Kidney (tissue), 14 donors: ENCODE data around the gene REC114. TPM values are rescaled to one million over a fixed set of nuclear protein-coding genes. Genes with fewer than 3 reads are reported as not detected.
A peak's percentile ranks its signal among the peaks of the same experiment; 100 is the strongest.

Source experiments
- DNase-seq, 5 donors: peaks; one replicate each; pipeline ENCODE4 v3.0.0-alpha.2; 2013 to 2020
- FAIRE-seq: peaks from 2 replicates; lab custom pipeline; 2012; peaks lifted over from hg19 to GRCh38; lab: Jason Lieb, UNC
- H3K27ac ChIP-seq, 2 donors: one replicate each; pipeline ENCODE4 v1.7.0; 2013; ENCODE audit warnings: low read depth in 2 of 2, low read length in 2 of 2, inconsistent platforms in 1 of 2
- H3K27me3 ChIP-seq: one replicate; pipeline ENCODE4 v1.7.1; 2013; ENCODE audit warnings: low read length, inconsistent platforms; ENCODE audit not compliant: control insufficient read depth, insufficient read depth
- H3K36me3 ChIP-seq, 3 donors: one replicate each; pipeline versions ENCODE4 v1.7.0 to v1.7.1; 2013; ENCODE audit warnings: low read length in 3 of 3, control low read depth in 1 of 3, inconsistent platforms in 1 of 3; ENCODE audit not compliant: insufficient read depth in 3 of 3, control insufficient read depth in 2 of 3
- H3K4me1 ChIP-seq, 3 donors: one replicate each; pipeline versions ENCODE4 v1.7.0 to v1.7.1; 2013; ENCODE audit warnings: low read length in 3 of 3, inconsistent platforms in 1 of 3, low read depth in 1 of 3; ENCODE audit not compliant: control insufficient read depth in 2 of 3, insufficient read depth in 2 of 3
- H3K4me3 ChIP-seq, 3 donors: one replicate each; pipeline versions ENCODE4 v1.7.0 to v1.8.1; 2013; ENCODE audit warnings: low read length in 3 of 3, control low read depth in 1 of 3, inconsistent platforms in 1 of 3
- H3K9ac ChIP-seq, 3 donors: one replicate each; pipeline versions ENCODE4 v1.7.0 to v1.7.1; 2013; ENCODE audit warnings: low read length in 3 of 3, control low read depth in 1 of 3, inconsistent platforms in 1 of 3
- H3K9me3 ChIP-seq, 3 donors: one replicate each; pipeline versions ENCODE4 v1.7.0 to v1.7.1; 2013; ENCODE audit warnings: low read length in 3 of 3, control low read depth in 1 of 3, inconsistent platforms in 1 of 3; ENCODE audit not compliant: control insufficient read depth in 2 of 3, insufficient read depth in 1 of 3
- intact Hi-C: fragments of 100-400 bp; cut with DNase I; formaldehyde crosslinking; loops from one replicate; pipeline ENCODE4 v1.11.1; 2022
- polyA plus RNA-seq: library from polyadenylated mRNA; stranded (reverse); fragments of 350-450 nt; fragmentation: Illumina TruSeq; extraction: RNeasy Lipid Tissue Mini Kit (QIAGEN cat#74804); gene quantifications from one replicate; pipeline ENCODE4 v1.2.3, GENCODE V29; 2014; ENCODE audit warnings: low read depth, low replicate concordance; ENCODE audit not compliant: insufficient read depth
- total RNA-seq: library from RNA; stranded (reverse); fragmentation: NEBNext Ultra II Directional; extraction: Animal tissue kit (Norgen Biotek cat#: 25700); gene quantifications from one replicate; pipeline ENCODE4 v1.2.1, GENCODE V29; 2021
- TF ChIP-seq, protein P1 (sequence below): IDR thresholded peaks from 3 replicates; pipeline ENCODE4 v1.5.1; 2012; ENCODE audit warnings: mild to moderate bottlenecking, moderate library complexity, borderline replicate concordance; ENCODE audit not compliant: insufficient read depth; ENCODE audit errors: extremely low read depth
- donor health status: control.
- donor health status: control.
- donor health status: control.
- donor health status: control.
- donor health status: control.
- donor health status: DM: yes; HTN: yes; CAD: no.
- donor health status: Normal renal cell carcinoma (clear cell type).

REC114 gene
- total and polyA plus RNA-seq, 2 donors from 2014 or later, result not detected

GRCh38 chr15:73589766-73590165, 146.8 kb downstream of the REC114 start:
- no peak overlapping the region for H3K4me3 ChIP-seq
- no peak overlapping the region for H3K27ac ChIP-seq
- H3K4me1 ChIP-seq, result no peaks in the 10 kb centered on the region
- H3K9ac ChIP-seq, result no peak overlapping the region
- intact Hi-C loops, result no loop called here
- DNase-seq (no peak), FAIRE-seq (no peak)
- TF ChIP-seq, protein P1, sequence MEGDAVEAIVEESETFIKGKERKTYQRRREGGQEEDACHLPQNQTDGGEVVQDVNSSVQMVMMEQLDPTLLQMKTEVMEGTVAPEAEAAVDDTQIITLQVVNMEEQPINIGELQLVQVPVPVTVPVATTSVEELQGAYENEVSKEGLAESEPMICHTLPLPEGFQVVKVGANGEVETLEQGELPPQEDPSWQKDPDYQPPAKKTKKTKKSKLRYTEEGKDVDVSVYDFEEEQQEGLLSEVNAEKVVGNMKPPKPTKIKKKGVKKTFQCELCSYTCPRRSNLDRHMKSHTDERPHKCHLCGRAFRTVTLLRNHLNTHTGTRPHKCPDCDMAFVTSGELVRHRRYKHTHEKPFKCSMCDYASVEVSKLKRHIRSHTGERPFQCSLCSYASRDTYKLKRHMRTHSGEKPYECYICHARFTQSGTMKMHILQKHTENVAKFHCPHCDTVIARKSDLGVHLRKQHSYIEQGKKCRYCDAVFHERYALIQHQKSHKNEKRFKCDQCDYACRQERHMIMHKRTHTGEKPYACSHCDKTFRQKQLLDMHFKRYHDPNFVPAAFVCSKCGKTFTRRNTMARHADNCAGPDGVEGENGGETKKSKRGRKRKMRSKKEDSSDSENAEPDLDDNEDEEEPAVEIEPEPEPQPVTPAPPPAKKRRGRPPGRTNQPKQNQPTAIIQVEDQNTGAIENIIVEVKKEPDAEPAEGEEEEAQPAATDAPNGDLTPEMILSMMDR, result no peak
- no peaks in the 10 kb centered on the region for H3K9me3 ChIP-seq
- peaks cover 6 to 26% (median 7%) of the 10 kb centered on the region in 3 donors for H3K36me3 ChIP-seq
- no peaks in the 10 kb centered on the region for H3K27me3 ChIP-seq

GRCh38 chr15:73590263-73590662, 147.3 kb downstream of the REC114 start:
- TF ChIP-seq, protein P1, result no peak
- Histone ChIP-seq H3K27ac (no peak overlapping the region), H3K36me3 (peaks cover 6 to 26% (median 7%) of the 10 kb centered on the region in 3 donors), H3K27me3 (no peaks in the 10 kb centered on the region), H3K9ac (no peak overlapping the region), H3K9me3 (no peaks in the 10 kb centered on the region), H3K4me1 (no peaks in the 10 kb centered on the region), H3K4me3 (no peak overlapping the region)
- FAIRE-seq, result no peak
- no peak for DNase-seq
- intact Hi-C loops, result no loop called here

DNA sequence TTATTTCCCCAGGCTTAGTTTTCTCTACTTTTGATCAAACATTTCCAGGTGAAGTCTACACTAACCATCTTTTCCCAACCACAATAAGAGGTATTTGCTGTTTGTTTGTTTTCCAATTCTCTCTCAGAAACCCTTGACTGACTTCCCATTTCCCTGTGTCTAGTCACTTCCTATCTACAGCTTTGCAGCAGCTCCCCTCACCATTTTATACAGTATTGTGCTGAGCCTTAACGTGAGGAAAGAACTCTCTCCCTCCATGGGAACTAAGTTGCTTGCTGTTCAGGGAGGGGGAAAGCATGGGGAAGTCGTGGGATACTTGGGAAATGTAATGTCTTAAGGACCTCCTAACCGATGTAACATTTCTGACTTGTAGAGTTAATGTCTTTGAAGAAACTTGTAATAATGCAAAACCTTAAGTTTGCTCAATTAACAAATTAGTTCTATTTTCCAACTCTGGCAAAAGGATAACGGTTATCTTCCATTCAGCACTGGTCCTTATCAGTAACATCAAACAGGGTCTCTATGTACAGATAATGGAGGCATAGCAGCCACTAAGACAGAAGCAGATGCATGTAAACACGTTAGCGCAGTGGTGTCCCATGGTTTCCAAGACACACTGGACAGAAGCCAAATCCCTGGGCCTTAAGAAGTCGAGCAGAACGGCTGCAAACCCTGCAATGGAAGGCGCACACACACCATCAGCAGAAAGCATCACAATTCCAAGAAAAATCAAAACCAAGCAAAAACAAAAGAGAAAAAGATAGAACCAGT, 150.5 kb downstream of the REC114 start:
- FAIRE-seq, result no peak
- TF ChIP-seq, protein P1, result no peak
- Histone ChIP-seq H3K9me3 (no peaks in the 10 kb centered on the region), H3K27ac (no peak overlapping the region), H3K4me1 (peaks cover 0 to 17% (median 5%) of the 10 kb centered on the region in 3 donors), H3K4me3 (no peak overlapping the region), H3K36me3 (peaks cover 4 to 13% (median 6%) of the 10 kb centered on the region in 3 donors), H3K27me3 (no peaks in the 10 kb centered on the region), H3K9ac (no peak overlapping the region)
- intact Hi-C loops, result no loop called here
- peak in 1 of 5 donors; percentile 90 for DNase-seq
